ENCODE data around the gene MS4A5. TPM values are rescaled to one million over a fixed set of nuclear protein-coding genes. Genes with fewer than 3 reads are reported as not detected.
"Not testable (repeated sequence)": the region's sequence is repeated elsewhere in the genome, so short reads cannot be mapped to it uniquely, and the experiment has no call there.

Gene MS4A5
- total RNA-seq, 1 donor from 2014 or later = not detected

DNA sequence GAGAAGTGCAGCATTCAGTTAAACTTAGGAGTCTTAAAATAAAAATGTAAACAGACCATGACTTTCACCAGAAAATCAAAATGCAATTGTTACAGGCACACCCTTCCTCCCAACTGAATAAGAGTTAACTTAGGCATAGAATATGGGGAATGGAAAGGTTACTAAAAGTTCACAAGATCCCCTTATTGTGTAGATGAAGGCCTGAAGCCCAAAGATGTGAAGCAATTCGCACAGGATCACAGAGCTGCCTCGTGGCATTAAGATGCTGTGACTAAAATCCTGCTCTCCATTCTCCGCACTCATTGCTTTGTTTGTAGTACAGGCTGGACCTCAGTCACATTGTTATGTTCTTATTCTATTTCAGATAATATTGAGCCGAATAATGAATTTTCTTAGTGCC is 4.0 kb downstream of the MS4A5 start:
- H3K9me3 ChIP-seq (ENCODE audit: low read depth) = no peaks in the 10 kb centered on the region
- Mint-ChIP-seq H3K4me1 (peaks cover 3% of the 10 kb centered on the region), H3K36me3 (no peaks in the 10 kb centered on the region), H3K27ac (no peak overlapping the region), H3K9me3 (peaks cover 3% of the 10 kb centered on the region), H3K27me3 (ENCODE audit: insufficient read depth, low read depth) (peaks cover 4% of the 10 kb centered on the region), H3K4me3 (no peak overlapping the region)
- peak overlapping the region; percentile 50 for H2AFZ ChIP-seq (replicated peaks)
- no peaks in the 10 kb centered on the region for H3F3A ChIP-seq (ENCODE audit: low read depth)
- no peak overlapping the region for H3K9ac ChIP-seq
- no peak for DNase-seq (ENCODE audit: low spot score)
- no peaks in the 10 kb centered on the region for H3K36me3 ChIP-seq
- no peaks in the 10 kb centered on the region for H3K27me3 ChIP-seq
- no peak overlapping the region for H3K4me2 ChIP-seq
- TF ChIP-seq EZH2phosphoT487 (IDR thresholded peaks at IDR 0.05) (no peak), CTCF (IDR thresholded peaks at IDR 0.05) (no peak), EZH2 (IDR thresholded peaks at IDR 0.05) (no peak)
- H3K4me3 ChIP-seq = no peak overlapping the region
- H3K79me2 ChIP-seq (ENCODE audit: low read depth) = no peaks in the 10 kb centered on the region
- no peak overlapping the region for H3K27ac ChIP-seq
- H4K20me1 ChIP-seq (ENCODE audit: low read depth) = no peaks in the 10 kb centered on the region
- no peaks in the 10 kb centered on the region for H3K4me1 ChIP-seq

DNA sequence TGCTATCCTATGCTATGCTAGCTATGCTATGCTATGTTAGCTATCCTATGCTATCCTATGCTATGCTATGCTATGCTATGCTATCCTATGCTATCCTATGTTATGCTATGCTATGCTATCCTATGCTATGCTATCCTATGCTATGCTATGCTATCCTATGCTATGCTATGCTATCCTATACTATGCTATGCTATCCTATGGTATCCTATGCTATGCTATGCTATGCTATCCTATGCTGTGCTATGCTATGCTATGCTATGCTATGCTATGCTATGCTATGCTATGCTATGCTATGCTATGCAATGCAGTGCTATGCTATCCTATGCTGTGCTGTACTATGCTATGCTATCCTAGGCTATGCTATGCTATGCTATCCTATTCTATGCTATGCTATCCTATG is 17.7 kb downstream of the MS4A5 start:
- H2AFZ ChIP-seq (replicated peaks) = no peak overlapping the region
- H3K27me3 ChIP-seq = no peaks in the 10 kb centered on the region
- H3K9me3 ChIP-seq (ENCODE audit: low read depth) = no peaks in the 10 kb centered on the region
- Mint-ChIP-seq H3K36me3 (no peaks in the 10 kb centered on the region), H3K27me3 (ENCODE audit: insufficient read depth, low read depth) (peaks cover 2% of the 10 kb centered on the region), H3K4me1 (no peaks in the 10 kb centered on the region), H3K9me3 (peaks cover 7% of the 10 kb centered on the region), H3K4me3 (no peak overlapping the region), H3K27ac (no peak overlapping the region)
- H3K79me2 ChIP-seq (ENCODE audit: low read depth) = no peaks in the 10 kb centered on the region
- H3F3A ChIP-seq (ENCODE audit: low read depth) = no peaks in the 10 kb centered on the region
- no peaks in the 10 kb centered on the region for H3K4me1 ChIP-seq
- DNase-seq (ENCODE audit: low spot score) = no peak
- no peak overlapping the region for H3K9ac ChIP-seq
- no peak overlapping the region for H3K27ac ChIP-seq
- no peaks in the 10 kb centered on the region for H4K20me1 ChIP-seq (ENCODE audit: low read depth)
- no peak overlapping the region for H3K4me2 ChIP-seq
- no peaks in the 10 kb centered on the region for H3K36me3 ChIP-seq
- no peak overlapping the region for H3K4me3 ChIP-seq
- TF ChIP-seq EZH2phosphoT487 (IDR thresholded peaks at IDR 0.05) = no peak

- Histone ChIP-seq H4K20me1 (ENCODE audit: low read depth) (no peaks in the 10 kb centered on the region), H3K9me3 (ENCODE audit: low read depth) (no peaks in the 10 kb centered on the region), H3K79me2 (ENCODE audit: low read depth) (no peaks in the 10 kb centered on the region), H3K27me3 (no peaks in the 10 kb centered on the region), H3K4me3 (no peak overlapping the region), H3F3A (ENCODE audit: low read depth) (no peaks in the 10 kb centered on the region), H3K4me1 (no peaks in the 10 kb centered on the region), H2AFZ (replicated peaks) (no peak overlapping the region), H3K9ac (no peak overlapping the region), H3K36me3 (no peaks in the 10 kb centered on the region), H3K27ac (no peak overlapping the region), H3K4me2 (no peak overlapping the region)
- Mint-ChIP-seq H3K27me3 (ENCODE audit: insufficient read depth, low read depth) (no peaks in the 10 kb centered on the region), H3K4me3 (no peak overlapping the region), H3K27ac (no peak overlapping the region), H3K4me1 (no peaks in the 10 kb centered on the region), H3K9me3 (peaks cover 7% of the 10 kb centered on the region), H3K36me3 (no peaks in the 10 kb centered on the region)
- no peak for TF ChIP-seq CTCF (IDR thresholded peaks at IDR 0.05)
- no peak for TF ChIP-seq EZH2 (IDR thresholded peaks at IDR 0.05)
- no peak for TF ChIP-seq EZH2phosphoT487 (IDR thresholded peaks at IDR 0.05)
- DNase-seq (ENCODE audit: low spot score) = no peak
Observed at GRCh38 chr11:60447846-60448245, 18.5 kb downstream of the MS4A5 start.

DNA sequence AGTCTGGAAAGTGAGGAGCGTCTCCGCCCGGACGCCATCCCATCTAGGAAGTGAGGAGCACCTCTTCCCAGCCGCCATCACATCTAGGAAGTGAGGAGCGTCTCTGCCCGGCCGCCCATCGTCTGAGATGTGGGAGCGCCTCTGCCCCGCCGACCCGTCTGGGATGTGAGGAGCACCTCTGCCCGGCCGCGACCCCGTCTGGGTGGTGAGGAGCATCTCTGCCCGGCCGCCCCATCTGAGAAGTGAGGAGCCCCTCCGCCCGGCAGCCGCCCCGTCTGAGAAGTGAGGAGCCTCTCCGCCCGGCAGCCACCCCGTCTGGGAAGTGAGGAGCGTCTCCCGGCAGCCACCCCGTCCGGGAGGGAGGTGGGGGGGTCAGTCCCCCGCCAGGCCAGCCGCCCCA is 21.8 kb downstream of the MS4A5 start:
- not testable (repeated sequence) for DNase-seq (ENCODE audit: low spot score); H3F3A ChIP-seq (ENCODE audit: low read depth); H3K79me2 ChIP-seq (ENCODE audit: low read depth); H3K27me3 ChIP-seq; H3K27ac ChIP-seq; H3K4me3 ChIP-seq; H3K9me3 ChIP-seq (ENCODE audit: low read depth); H2AFZ ChIP-seq (replicated peaks); H3K36me3 Mint-ChIP-seq; H3K36me3 ChIP-seq; H3K4me2 ChIP-seq; H3K9ac ChIP-seq; H3K9me3 Mint-ChIP-seq; H4K20me1 ChIP-seq (ENCODE audit: low read depth); H3K4me3 Mint-ChIP-seq; H3K27ac Mint-ChIP-seq; H3K4me1 ChIP-seq; H3K27me3 Mint-ChIP-seq (ENCODE audit: insufficient read depth, low read depth); H3K4me1 Mint-ChIP-seq
